DOHH2 (cell line): ENCODE results near the gene SBK3.

Source experiments
- CTCF ChIP-seq: fragments of 200-600 bp; sonication (generic); IDR thresholded peaks from one replicate; pipeline ENCODE4 v1.5.1; 2014; ENCODE audit warnings: antibody characterized with exemption, mild to moderate bottlenecking, low read depth, low read length; ENCODE audit not compliant: poor library complexity, severe bottlenecking
- EZH2phosphoT487 ChIP-seq: fragments of 200-600 bp; sonication (generic); IDR thresholded peaks from 2 replicates; pipeline ENCODE4 v1.6.1; 2017; ENCODE audit warnings: borderline replicate concordance, mild to moderate bottlenecking, antibody characterized with exemption, low read length, moderate library complexity, mixed read lengths

DNA sequence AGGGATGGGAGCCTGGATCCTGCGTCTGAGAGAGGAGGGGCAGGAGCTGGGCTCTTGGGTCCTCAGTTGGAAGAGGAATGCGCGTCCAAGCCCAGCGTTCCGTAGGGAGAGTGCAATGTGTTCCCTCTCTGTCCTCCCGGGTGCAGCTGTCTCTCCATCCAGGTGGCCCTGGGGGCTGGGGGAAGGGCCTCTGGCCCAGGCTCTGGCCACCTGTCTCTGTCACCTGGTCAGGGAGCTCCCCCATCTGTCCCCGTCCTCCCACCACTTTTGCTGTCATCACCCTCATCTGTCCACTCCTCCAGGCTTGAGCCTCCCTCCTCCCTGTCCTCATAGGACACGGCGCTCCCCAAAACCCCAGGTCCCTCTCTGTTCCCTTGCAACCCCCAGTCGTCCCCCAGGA, 4.7 kb downstream of the SBK3 start:
- TF ChIP-seq CTCF (no peak), EZH2phosphoT487 (no peak)
